Stimulated activated CD4-positive, alpha-beta T cell treated with anti-CD3 and anti-CD28 coated beads, Interleukin-2, amount 100 ng/mL, for 24 hours (primary cell): ENCODE data around the gene COL11A1.
"Not testable (repeated sequence)": the region's sequence is repeated elsewhere in the genome, so short reads cannot be mapped to it uniquely, and the experiment has no call there.

Source experiments
- DNase-seq, 2 donors: peaks; one replicate each; pipeline ENCODE4 v3.0.0-alpha.2; 2020

Gene COL11A1

DNA sequence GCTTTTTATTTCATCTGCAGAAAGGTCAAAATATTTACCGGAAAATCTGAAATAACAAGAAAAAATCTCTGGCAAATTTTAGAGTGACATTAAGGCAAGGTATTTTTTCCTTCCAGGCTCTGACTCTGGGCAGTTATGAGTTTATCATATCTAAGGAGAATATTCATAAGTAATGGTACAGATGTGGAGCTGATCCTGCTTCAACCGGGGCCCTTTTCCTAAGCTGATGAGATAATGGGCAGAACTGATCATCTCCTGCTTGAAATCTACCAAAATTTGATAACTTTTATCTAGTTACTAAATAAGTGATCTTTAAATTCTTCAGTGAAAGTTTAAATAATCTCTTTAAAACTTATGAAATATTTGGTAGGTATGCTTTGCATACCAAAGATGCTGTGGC is 211.6 kb downstream of the COL11A1 start:
- no peak for DNase-seq

DNA sequence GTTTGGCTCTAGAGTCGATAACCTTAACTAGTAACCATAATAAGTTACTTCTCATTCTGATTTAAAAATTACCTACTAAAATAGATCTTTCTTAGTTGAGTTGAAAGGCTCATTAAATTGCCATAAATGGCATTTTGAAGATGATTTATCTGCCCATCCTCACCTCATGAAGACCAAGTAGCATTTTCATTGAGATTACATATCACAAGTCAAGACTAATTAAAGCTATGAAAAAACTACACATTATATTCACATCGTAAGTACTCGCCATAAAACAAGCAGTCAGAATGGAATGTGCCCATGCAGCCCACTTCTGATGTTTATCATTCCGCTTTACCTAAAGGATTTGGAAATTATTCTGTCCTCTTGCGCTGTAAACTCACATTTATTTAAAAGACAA is 212.0 kb downstream of the COL11A1 start:
- no peak for DNase-seq

DNA sequence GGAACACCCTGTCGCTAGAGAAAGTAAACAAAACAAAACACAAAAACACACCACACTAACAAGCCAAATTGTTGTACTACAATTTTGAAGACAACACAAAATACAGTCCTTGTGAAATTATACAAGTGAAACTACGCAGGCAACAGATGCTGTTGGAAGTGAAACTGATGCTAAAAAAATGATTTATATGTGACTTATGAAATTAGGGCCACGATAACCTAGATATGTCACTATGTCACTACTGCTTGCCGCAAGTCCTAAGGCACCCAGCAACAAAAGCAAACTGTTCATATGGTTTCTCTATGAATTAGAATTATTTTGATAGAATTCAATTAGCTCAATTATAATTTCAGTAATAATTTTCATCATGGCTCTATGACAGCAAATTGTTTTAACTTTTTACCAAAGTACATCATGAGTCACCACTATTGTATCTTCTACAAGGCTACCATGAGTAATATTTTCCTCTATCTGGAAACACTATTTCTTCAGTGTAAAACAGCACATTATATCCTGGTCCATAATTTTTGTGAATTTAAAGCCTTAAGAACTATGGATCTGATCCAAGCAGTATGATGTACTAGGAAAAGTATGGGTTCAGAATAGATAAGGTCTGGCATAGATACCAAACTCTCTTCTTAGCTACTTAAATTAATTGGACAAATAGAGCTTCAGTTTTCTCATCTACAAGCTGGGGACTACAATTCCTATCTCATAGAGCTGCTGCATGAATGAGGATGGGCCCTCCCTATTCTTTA is 216.3 kb downstream of the COL11A1 start:
- DNase-seq: no peak

DNA sequence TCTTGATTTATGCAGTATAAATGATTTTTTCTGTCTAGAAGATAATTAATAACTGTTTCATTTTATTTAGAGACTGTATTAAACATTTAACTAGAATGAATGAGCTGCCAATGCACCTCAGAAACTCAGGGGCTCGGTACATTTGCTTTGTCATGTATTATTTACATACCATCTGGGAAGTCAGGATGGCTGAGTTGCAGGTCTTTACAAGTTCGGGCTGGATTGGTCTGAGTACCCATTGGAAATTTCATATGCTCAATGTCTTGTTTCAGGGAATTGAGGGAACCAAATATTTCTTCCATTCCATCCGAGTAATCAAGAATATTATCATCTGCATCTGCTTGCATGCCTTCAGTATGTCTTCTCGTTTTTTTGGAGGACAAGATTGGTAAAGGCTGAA is 221.7 kb downstream of the COL11A1 start:
- no peak for DNase-seq

DNA sequence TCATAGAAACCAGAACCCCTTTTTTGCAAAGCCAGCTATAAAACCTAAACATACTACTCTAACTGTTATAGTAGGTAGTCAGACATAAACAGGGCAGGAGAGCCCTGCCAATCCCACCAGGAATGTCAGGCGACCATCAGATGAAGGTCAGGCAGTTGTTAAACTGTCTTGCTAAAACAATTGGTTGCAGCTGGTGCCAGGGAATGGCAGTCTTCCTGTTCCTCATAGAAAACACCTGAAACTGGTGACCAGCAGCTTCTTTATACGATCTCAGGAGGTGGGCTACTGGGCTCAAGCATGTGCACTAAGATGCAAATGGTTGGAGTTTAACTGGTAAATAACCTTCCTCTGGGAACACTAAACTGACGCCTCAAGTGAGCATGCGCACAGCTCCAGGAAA is 224.1 kb downstream of the COL11A1 start:
- no peak for DNase-seq

DNA sequence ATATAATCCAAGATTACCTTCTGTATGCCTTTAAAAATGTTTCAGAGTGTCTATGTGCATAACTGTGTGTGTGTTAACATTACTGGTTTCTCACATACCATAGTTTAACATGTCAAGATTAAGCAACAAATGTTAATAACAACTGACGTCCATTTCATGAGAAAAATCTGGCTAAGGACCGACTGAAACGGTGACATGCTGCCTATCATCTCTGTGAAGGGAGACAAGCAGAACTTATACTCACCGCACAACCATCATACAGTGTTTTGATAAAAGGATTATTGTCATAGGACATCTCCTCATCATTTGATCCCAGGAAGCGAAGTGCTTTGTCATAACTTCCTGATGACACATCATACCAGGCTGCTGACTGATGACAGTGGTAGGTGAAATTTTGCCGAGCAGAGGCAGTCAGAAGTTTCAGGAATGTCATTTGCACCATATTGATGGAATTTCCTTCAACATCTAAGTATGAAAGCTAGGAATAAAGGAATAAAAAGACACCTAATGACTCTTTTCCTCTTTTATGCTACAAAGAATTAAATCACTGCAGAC is 228.8 kb downstream of the COL11A1 start:
- no peak for DNase-seq

DNA sequence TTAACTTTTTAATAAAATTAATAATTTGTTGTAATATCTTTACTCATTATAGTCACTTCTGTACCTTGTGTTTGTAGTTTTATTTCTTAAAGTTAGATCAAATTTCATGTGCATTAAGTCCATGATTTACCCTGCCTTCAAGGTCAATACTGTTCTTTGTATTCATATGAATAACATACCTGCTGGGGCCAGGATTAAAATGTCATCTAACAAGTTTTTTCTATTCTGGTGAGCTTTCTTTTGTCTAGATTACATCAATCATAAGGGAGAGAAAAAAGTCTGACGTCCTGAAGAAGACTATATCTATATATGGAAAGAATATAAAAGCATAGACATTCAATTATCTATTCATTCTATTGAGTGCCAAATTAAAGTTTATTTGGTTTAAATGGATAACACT is 232.6 kb downstream of the COL11A1 start:
- no peak for DNase-seq

DNA sequence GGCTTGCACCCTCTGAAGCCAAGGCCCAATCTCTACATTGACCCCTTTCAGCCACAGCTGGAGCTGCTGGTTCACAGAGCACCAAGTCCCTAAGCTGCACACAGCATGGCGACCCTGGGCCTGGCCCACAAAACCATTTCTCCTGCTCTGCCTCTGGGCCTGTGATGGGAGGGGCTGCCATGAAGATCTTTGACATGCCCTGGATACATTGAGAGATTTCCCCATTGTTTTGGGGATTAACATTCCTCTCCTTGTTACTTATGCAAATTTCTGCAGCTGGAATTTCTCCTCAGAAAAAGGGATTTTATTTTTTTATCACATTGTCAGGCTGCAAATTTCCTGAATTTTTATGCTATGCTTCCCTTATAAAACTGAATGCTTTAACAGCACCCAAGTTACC is 235.8 kb downstream of the COL11A1 start:
- DNase-seq: no peak

DNA sequence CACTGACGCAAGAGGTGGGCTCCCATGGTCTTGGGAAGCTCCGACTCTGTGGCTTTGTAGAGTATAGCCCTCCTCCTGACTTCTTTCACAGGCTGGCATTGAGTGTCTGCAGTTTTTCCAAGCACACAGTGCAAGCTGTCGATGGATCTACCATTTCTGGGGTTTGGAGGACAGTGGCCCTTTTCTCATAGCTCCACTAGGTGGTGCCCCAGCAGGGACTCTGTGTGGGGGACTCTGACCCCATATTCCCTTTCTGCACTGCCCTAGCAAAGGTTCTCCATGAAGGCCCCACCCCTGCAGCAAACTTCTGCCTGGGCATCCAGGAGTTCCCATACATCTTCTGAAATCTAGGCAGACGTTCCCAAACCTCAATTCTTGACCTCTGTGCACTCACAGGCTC is 236.2 kb downstream of the COL11A1 start:
- no peak for DNase-seq

DNA sequence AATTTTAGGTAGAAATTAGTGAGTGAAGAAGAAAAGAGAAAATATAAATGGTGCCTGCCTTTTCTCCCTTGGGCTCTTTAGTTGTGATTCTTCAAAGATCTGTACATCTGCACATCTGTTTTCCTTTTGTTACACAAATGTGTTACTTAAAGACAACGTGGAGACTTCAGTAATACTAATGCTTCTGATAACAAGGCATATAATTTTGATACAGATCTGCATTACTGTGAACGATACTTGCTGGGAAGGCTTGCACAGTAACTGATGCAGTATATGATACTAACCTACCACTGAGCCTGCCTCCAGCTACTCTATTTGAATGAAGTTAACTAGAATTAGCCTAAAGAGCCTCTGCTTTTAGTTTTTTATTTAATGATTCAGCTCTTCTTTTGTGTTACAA is 244.6 kb downstream of the COL11A1 start:
- DNase-seq: no peak

DNA sequence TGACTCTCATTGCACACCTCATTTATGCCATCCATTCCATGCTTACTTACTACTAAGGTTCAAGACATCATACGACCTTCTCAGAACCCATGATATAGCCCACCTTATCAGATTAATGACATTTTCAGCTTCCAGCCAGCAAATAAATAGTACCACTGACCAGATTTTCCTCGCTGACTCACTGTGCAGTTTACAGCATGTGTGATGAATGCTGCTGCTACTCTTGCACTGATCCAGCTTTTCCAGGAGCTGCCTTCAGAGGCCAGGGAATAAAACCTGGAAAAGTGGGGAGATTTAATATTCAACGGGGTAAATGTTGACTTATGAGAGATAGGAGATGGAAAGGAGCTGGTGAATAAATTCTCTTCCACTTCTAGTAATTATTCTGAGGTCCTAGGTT is 247.1 kb downstream of the COL11A1 start:
- no peak for DNase-seq

DNA sequence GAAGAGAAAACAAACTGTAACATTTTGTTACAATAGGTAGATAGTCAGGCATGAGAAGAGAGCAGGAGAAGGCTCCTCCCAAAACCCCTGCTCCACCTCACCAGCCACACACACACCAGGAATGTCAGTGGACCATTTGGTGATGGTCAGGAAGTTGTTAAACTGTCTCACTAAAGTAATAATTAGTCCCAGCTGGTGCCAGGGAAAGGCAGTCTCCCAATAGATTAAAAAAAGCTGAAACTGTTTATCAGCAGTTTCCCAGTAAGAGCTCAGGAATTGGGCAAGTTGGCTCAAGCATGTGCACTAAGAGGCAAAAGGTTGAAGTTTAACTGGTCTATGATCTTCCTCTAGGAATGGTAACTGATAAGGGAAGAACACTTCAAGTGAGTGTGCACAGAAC is 249.6 kb downstream of the COL11A1 start:
- DNase-seq: no peak

DNA sequence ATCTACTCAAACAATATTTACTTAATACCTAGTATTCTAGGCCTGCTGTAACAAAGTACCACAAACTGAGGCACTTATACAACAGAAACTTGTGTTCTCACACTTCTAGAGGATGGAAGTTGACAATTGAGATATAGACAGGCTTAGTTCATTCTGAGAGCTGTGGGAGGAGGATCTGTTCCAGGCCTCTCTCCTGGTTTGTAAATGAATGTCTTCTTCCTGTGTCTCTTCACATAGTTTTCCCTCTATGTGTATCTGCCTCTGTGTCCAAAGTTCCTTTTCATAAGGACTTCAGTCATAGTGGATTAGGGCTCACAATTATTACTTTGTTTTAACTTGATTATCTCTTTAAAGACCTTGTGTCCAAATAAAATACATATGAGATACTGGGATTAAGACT is 251.1 kb downstream of the COL11A1 start:
- no peak for DNase-seq

DNA sequence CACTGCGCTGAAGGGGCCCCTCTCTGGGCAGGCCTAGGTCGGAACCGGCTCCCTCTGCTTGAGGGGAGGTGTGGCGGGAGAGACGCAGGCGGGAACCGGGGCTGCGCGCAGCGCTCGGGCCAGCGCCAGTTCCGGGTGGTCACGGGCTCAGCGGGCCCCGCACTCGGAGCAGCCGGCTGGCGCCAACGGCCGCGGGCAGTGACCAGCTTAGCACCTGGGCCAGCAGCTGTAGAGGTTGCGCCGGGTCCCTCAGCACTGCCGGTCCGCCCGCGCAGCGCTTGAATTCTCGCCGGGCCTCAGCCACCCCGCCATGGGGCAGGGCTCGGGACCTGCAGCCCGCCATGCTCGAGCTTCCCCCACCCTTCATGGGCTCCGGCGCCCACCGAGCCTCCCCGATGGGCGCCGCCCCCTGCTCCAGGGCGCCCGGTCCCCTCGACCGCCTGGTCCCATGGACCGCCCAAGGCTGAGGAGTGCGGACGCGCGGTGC is 254.6 kb downstream of the COL11A1 start:
- no peak for DNase-seq

DNA sequence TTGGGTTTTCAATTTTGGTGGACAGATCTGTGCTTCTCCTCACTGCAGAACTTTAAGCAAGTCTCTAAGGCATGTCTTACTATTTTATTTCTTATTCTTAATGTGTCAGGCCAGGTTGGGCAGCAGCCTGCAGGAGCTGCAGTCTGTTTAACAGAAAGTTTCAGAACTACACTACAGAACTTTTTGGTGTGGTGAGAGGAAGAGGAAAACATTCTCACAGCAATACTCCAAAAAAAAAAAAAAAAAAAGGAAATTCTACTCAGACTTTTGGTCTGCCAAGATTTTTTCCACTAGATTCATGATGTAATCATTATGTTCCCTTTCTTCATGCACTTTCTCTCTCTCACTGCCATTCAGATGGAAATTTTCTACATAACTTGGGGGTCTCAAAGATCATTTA is 255.2 kb downstream of the COL11A1 start:
- DNase-seq: no peak

DNA sequence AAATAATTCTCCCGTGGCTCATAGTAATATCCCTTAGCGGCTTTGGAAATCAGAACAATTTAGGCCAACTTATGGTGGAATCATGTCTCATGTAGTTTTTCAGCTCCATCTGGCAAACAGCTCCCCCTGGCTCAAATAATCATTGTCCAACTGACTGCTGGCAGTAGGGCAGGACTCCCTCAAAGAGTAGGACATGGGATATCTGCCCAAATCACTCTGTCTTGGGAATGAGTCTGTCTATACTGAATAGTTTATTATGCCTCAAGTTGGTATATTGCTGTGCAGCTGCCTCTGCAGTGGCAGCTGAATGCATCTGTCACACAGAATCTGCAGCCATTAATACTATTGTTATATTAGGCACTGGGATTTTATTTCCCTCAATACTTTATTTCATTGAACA is 255.7 kb downstream of the COL11A1 start:
- no peak for DNase-seq

DNA sequence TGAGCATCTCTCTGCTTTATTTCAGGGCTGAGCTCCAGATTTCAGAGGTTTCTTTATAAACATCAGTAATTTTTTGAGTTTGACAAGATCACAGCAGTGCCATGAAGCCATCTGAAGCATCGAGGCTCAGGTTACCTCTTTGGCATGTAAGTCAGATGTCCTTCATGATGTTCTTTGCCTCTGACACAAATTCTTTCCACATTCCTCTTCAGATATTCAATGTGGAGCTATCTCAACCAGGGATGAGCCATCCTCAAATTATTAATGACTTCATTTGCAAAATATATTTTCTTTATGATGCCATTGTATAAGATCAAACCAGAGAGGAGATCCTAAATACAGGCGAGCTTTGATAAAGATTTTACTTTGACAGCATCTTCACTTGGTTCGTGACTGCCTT is 256.7 kb downstream of the COL11A1 start:
- no peak for DNase-seq

DNA sequence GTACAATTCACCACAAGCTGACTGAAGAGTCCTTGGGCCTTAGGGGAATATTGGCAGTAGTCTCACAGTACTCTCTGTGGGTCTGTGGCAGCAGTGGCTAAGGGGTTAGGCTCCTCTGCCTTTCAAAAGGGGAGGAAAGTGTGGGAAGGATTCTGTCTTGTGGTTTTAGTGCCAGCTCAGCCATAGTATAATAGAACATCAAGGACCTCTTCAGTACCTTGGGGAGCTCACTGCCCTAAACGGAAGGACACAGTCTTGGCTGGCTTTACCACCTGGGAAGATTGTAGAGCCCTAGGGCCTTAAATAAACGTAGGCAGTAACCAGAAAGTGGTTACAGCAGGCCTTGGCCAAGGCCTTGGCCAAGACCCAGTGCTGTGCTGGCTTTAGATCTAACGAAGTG is 265.7 kb downstream of the COL11A1 start:
- no peak for DNase-seq

DNA sequence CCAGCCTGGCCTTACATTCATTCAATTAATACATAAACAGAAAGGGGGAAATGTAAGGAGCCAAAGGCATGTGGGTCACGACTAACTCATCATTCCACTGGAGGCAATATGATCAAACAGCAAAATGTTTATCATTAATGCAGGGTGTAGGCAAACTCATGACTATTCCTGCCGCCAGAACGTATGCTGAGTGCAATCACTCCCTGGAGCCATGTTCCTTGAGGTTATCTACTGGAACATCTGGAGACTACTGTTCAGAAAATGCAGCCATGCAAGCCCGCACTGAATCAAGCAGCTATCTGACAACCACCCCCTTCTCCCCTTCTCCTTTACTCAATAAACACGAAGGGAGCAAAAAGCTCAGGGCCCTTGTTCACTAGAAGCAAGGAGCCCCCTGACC is 267.6 kb downstream of the COL11A1 start:
- DNase-seq: no peak

DNA sequence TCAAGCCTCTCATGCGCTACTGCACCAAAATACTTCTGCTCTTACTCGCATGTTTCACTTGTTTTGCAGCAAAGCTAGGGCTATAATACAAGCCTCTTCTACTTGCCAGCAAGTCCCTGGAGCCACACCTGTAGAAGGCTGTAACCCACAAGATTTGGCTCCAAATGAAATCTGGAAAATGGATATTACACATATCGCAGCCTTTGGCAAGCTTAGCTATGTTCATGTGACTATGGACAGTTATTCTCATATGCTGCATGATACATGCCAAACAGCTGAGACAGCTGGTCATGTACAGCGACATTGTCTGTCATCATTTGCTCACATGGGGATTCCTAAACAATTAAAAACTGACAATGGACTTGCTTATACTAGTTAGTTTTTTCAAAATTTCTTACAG is 270.3 kb downstream of the COL11A1 start:
- no peak for DNase-seq

DNA sequence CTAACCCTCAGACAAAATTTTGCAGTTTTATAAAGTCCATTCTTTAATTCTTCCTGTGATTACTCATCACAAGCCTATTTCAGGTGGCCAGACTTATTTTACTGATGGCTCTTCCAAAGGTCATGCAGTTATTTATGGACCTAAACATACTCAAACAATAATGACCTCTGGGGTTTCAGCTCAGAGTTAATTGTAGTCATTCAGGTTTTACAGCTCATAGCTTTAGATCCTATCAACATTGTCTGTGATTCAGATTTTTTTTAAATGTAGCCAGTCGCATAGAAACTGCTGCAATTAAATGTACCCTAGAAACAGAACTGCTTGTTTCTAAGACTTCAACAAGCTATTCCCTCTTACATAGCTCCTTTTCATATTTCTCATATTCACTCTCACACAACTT is 270.8 kb downstream of the COL11A1 start:
- DNase-seq: no peak

DNA sequence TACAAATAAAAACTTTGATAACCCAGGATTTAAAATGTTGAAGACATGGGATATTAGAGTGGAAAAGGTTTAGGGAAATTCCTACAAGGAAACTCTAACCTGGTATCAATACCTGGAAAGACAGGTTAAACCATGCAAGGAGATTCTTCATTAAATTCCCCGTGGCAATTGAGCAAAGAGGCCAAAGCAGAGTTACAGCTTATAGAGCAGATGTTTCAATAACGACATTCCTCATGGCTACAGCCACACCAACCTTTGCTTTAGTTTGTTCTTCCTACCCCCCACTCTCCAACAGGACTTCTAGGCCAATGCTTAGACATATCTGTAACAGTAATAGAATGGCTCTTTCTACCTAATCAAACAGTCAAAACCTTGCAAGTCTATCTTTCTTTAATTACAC is 271.3 kb downstream of the COL11A1 start:
- no peak for DNase-seq

DNA sequence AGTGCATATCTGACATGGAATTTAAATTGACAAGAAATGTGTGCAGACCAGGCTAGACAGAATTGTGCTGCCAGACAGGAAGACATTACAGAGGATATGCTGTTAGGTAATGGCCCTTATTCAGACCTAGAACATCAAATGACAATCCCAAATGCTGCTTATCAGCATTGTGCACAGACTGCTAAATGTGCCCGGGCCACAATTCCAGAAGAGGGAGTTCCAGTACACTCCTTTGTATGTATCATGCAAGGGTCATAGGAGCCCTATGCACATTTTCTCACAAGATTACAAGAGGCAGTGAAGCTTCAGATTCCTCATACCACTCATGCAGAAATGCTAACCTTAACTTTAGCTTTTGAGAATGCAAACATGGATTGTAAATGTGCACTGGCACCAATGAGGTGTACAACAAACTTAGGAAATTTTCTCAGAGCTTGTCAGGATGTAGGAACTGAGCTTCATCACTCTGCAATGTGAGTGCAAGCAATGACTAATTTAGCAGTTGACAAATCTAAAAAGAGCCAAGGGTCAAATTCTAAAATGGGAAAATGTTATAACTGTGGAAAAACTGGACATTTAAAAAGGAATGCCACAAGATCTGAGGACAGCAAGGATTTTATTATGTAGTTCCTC is 273.5 kb downstream of the COL11A1 start:
- DNase-seq: no peak

DNA sequence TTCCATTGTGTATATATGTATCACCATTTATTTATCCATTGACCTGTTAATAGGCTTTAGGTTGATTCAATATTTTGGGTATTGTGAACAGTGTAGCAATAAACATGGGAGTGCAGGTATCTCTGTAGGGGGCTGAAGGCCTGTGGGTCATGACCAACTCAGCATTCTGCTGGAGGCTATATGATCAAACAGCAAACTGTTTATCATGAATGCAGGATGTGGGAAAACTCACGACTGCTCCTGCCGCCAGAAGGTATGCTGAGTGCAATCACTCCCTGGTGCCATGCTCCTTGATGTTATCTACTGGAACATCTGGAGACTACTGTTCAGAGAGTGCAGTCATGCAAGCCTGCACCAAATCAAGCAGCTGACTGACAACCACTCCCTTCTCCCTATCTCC is 275.2 kb downstream of the COL11A1 start:
- DNase-seq: no peak

DNA sequence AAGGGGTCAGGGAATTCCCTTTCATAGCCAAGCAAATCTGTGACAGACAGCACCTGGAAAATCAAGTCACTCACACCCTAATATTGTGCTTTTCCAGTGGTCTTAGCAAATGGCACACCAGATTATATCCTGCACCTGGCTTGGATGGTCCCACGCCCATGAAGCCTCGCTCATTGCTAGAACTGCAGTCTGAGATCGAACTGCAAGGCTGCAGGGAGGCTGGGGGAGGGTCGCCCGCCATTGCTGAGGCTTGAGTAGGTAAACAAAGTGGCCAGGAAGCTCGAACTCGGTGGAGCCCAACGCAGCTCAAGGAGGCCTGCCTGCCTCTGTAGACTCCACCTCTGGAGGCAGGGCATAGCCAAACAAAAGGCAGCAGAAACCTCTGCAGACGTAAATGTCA is 281.6 kb downstream of the COL11A1 start:
- not testable (repeated sequence) for DNase-seq
